ENCODE measurements around the gene CPA1.
A peak's percentile ranks its signal among the peaks of the same experiment; 100 is the strongest.

Gene CPA1

GRCh38 chr7:130417213-130417612 lies 36.9 kb downstream of the CPA1 start:
- no peak overlapping the region for H3K27ac ChIP-seq

GRCh38 chr7:130418306-130418705 lies 38.0 kb downstream of the CPA1 start:
- Histone ChIP-seq H3K4me3 (ENCODE audit: low read depth, low read length) (no peak overlapping the region), H3K36me3 (replicated peaks) (no peaks in the 10 kb centered on the region), H3K27ac (no peak overlapping the region), H3K27me3 (replicated peaks) (no peaks in the 10 kb centered on the region)
- TF ChIP-seq CTCF (IDR thresholded peaks at IDR 0.05; ENCODE audit: low read depth, low read length, missing control alignments), result no peak
- DNase-seq, result no peak
- in situ Hi-C loops (cut with HindIII; ENCODE audit: low pct_ligation_motif_present, low sequenced_read_pairs), result no loop called here

More at GRCh38 chr7:130417213-130417612, 36.9 kb downstream of the CPA1 start:
- H3K4me3 ChIP-seq (ENCODE audit: low read depth, low read length), result no peak overlapping the region
- no peak for TF ChIP-seq CTCF (IDR thresholded peaks at IDR 0.05; ENCODE audit: low read depth, low read length, missing control alignments)
- H3K27me3 ChIP-seq (replicated peaks), result no peaks in the 10 kb centered on the region
- H3K36me3 ChIP-seq (replicated peaks), result no peaks in the 10 kb centered on the region
- no peak for DNase-seq
- in situ Hi-C loops (cut with HindIII; ENCODE audit: low pct_ligation_motif_present, low sequenced_read_pairs), result no loop called here

- Histone ChIP-seq H3K36me3 (replicated peaks) (no peaks in the 10 kb centered on the region), H3K4me3 (ENCODE audit: low read depth, low read length) (no peak overlapping the region), H3K27me3 (replicated peaks) (no peaks in the 10 kb centered on the region), H3K27ac (no peak overlapping the region)
- in situ Hi-C loops (cut with HindIII; ENCODE audit: low pct_ligation_motif_present, low sequenced_read_pairs), result no loop called here
- no peak for TF ChIP-seq CTCF (IDR thresholded peaks at IDR 0.05; ENCODE audit: low read depth, low read length, missing control alignments)
- no peak for DNase-seq
Measured at GRCh38 chr7:130419658-130420057, 39.4 kb downstream of the CPA1 start.

GRCh38 chr7:130420943-130421578 lies 40.8 kb downstream of the CPA1 start:
- no peak for TF ChIP-seq CTCF (IDR thresholded peaks at IDR 0.05; ENCODE audit: low read depth, low read length, missing control alignments)
- Histone ChIP-seq H3K27ac (peak overlapping the region; percentile 20), H3K4me3 (ENCODE audit: low read depth, low read length) (no peak overlapping the region), H3K36me3 (replicated peaks) (no peaks in the 10 kb centered on the region), H3K27me3 (replicated peaks) (no peaks in the 10 kb centered on the region)
- no peak for DNase-seq
- in situ Hi-C loops (cut with HindIII; ENCODE audit: low pct_ligation_motif_present, low sequenced_read_pairs), result no loop called here

GRCh38 chr7:130421684-130422083 lies 41.4 kb downstream of the CPA1 start:
- no peak overlapping the region for H3K4me3 ChIP-seq (ENCODE audit: low read depth, low read length)
- peak overlapping the region; percentile 20 for H3K27ac ChIP-seq
- DNase-seq, result no peak
- TF ChIP-seq CTCF (IDR thresholded peaks at IDR 0.05; ENCODE audit: low read depth, low read length, missing control alignments), result no peak
- no peaks in the 10 kb centered on the region for H3K27me3 ChIP-seq (replicated peaks)
- in situ Hi-C loops (cut with HindIII; ENCODE audit: low pct_ligation_motif_present, low sequenced_read_pairs), result no loop called here
- no peaks in the 10 kb centered on the region for H3K36me3 ChIP-seq (replicated peaks)

- H3K36me3 ChIP-seq (replicated peaks), result no peaks in the 10 kb centered on the region
- no peak for TF ChIP-seq CTCF (IDR thresholded peaks at IDR 0.05; ENCODE audit: low read depth, low read length, missing control alignments)
- in situ Hi-C loops (cut with HindIII; ENCODE audit: low pct_ligation_motif_present, low sequenced_read_pairs), result no loop called here
- no peak overlapping the region for H3K27ac ChIP-seq
- H3K4me3 ChIP-seq (ENCODE audit: low read depth, low read length), result no peak overlapping the region
- no peaks in the 10 kb centered on the region for H3K27me3 ChIP-seq (replicated peaks)
- DNase-seq, result no peak
Measured at GRCh38 chr7:130423501-130424037, 43.3 kb downstream of the CPA1 start.

All from brain microvascular endothelial cell (primary cell).